Loucy (cell line): ENCODE measurements around the gene NRXN3.
A peak's percentile ranks its signal among the peaks of the same experiment; 100 is the strongest.

ENCODE experiments used
- H2AFZ ChIP-seq: fragments of 200-600 bp; sonication (generic); 2 replicates; pipeline ENCODE4 v1.6.0; 2016; ENCODE audit warnings: antibody characterized with exemption, mild to moderate bottlenecking, low read length, moderate library complexity
- H3F3A ChIP-seq: fragments of 200-600 bp; 2 replicates; pipeline ENCODE4 v1.6.0; 2016; ENCODE audit warnings: antibody characterized with exemption, low read depth, mild to moderate bottlenecking
- H3K27me3 ChIP-seq: fragments of 200-600 bp; sonication (generic); 2 replicates; pipeline ENCODE4 v1.6.1; 2014; ENCODE audit warnings: low read length, mild to moderate bottlenecking; ENCODE audit not compliant: insufficient read depth, poor library complexity, severe bottlenecking
- H3K36me3 ChIP-seq: fragments of 200-600 bp; sonication (generic); 2 replicates; pipeline ENCODE4 v1.6.1; 2016; ENCODE audit warnings: low read length; ENCODE audit not compliant: insufficient read depth
- H3K4me1 ChIP-seq: fragments of 200-600 bp; sonication (generic); 2 replicates; pipeline ENCODE4 v1.5.1; 2014; ENCODE audit warnings: low read length, mild to moderate bottlenecking; ENCODE audit not compliant: insufficient read depth, poor library complexity, severe bottlenecking
- H3K4me2 ChIP-seq: fragments of 200-600 bp; sonication (generic); 2 replicates; pipeline ENCODE4 v1.6.0; 2014; ENCODE audit warnings: antibody characterized with exemption, low read length, low read depth, mild to moderate bottlenecking; ENCODE audit not compliant: poor library complexity, severe bottlenecking
- H3K4me3 ChIP-seq: fragments of 200-600 bp; sonication (generic); 2 replicates; pipeline ENCODE4 v1.5.1; 2014; ENCODE audit warnings: low read length, mild to moderate bottlenecking, mixed read lengths; ENCODE audit not compliant: poor library complexity, severe bottlenecking
- H3K79me2 ChIP-seq: fragments of 200-600 bp; sonication (generic); 2 replicates; pipeline ENCODE4 v1.6.1; 2014; ENCODE audit warnings: low read length; ENCODE audit not compliant: insufficient read depth
- H3K9ac ChIP-seq: fragments of 200-600 bp; sonication (generic); 2 replicates; pipeline ENCODE4 v1.6.0; 2014; ENCODE audit warnings: mild to moderate bottlenecking, low read depth, low read length, moderate library complexity; ENCODE audit not compliant: poor library complexity, severe bottlenecking
- H3K9me2 ChIP-seq: fragments of 200-600 bp; sonication (generic); replicated peaks from 2 replicates; pipeline ENCODE4 v1.6.1; 2016; ENCODE audit warnings: low read depth, low read length, mixed read lengths
- H3K9me3 ChIP-seq: fragments of 200-600 bp; sonication (generic); 2 replicates; pipeline ENCODE4 v1.6.1; 2014; ENCODE audit warnings: mild to moderate bottlenecking, antibody characterized with exemption, low read length, low read depth; ENCODE audit not compliant: insufficient read depth
- H4K20me1 ChIP-seq: fragments of 200-600 bp; sonication (generic); 2 replicates; pipeline ENCODE4 v1.6.0; 2014; ENCODE audit warnings: antibody characterized with exemption, low read length, mild to moderate bottlenecking; ENCODE audit not compliant: insufficient read depth, poor library complexity, severe bottlenecking
- CTCF ChIP-seq: fragments of 200-600 bp; sonication (generic); conservative IDR thresholded peaks from 2 replicates; pipeline ENCODE4 v1.5.1; 2014; ENCODE audit warnings: mild to moderate bottlenecking, antibody characterized with exemption, low read length
- EZH2phosphoT487 ChIP-seq: fragments of 200-600 bp; IDR thresholded peaks from 2 replicates; pipeline ENCODE4 v1.6.1; 2018; ENCODE audit warnings: antibody characterized with exemption, mild to moderate bottlenecking, moderate library complexity, borderline replicate concordance

Gene NRXN3

GRCh38 chr14:78141590-78141989 is 28.6 kb upstream of the NRXN3 start:
- Histone ChIP-seq H3K9me2 (no peaks in the 10 kb centered on the region), H3K9ac (no peak overlapping the region), H2AFZ (no peak overlapping the region), H3K79me2 (no peaks in the 10 kb centered on the region), H4K20me1 (no peaks in the 10 kb centered on the region), H3K4me3 (no peak overlapping the region), H3K36me3 (no peaks in the 10 kb centered on the region), H3K27me3 (no peaks in the 10 kb centered on the region), H3K9me3 (no peaks in the 10 kb centered on the region), H3K4me1 (peaks cover 2% of the 10 kb centered on the region), H3K4me2 (no peak overlapping the region), H3F3A (no peaks in the 10 kb centered on the region)
- TF ChIP-seq EZH2phosphoT487: no peak
- peak; percentile 23; the same call in 1 of the 2 replicates for TF ChIP-seq CTCF

- Histone ChIP-seq H3F3A (no peaks in the 10 kb centered on the region), H3K79me2 (no peaks in the 10 kb centered on the region), H3K4me1 (no peaks in the 10 kb centered on the region), H2AFZ (no peak overlapping the region), H3K27me3 (no peaks in the 10 kb centered on the region), H3K9ac (no peak overlapping the region), H3K4me2 (no peak overlapping the region), H3K9me3 (no peaks in the 10 kb centered on the region), H3K36me3 (no peaks in the 10 kb centered on the region), H3K4me3 (no peak overlapping the region), H4K20me1 (no peaks in the 10 kb centered on the region), H3K9me2 (no peaks in the 10 kb centered on the region)
- no peak for TF ChIP-seq CTCF
- TF ChIP-seq EZH2phosphoT487: no peak
Measured at GRCh38 chr14:78142998-78143397, 27.2 kb upstream of the NRXN3 start.

GRCh38 chr14:78143489-78144145 is 26.6 kb upstream of the NRXN3 start:
- no peak overlapping the region for H3K4me3 ChIP-seq
- no peaks in the 10 kb centered on the region for H4K20me1 ChIP-seq
- H3F3A ChIP-seq: no peaks in the 10 kb centered on the region
- no peaks in the 10 kb centered on the region for H3K9me3 ChIP-seq
- TF ChIP-seq EZH2phosphoT487 (no peak), CTCF (no peak)
- no peak overlapping the region for H3K9ac ChIP-seq
- no peaks in the 10 kb centered on the region for H3K9me2 ChIP-seq
- no peak overlapping the region for H3K4me2 ChIP-seq
- H3K79me2 ChIP-seq: no peaks in the 10 kb centered on the region
- no peaks in the 10 kb centered on the region for H3K27me3 ChIP-seq
- no peaks in the 10 kb centered on the region for H3K4me1 ChIP-seq
- no peaks in the 10 kb centered on the region for H3K36me3 ChIP-seq
- no peak overlapping the region for H2AFZ ChIP-seq
